H9 (cell line): ENCODE data around the gene METTL17. TPM values are rescaled to one million over a fixed set of nuclear protein-coding genes. Genes with fewer than 3 reads are reported as not detected.

Experiments used
- DNase-seq: peaks from one replicate; pipeline ENCODE4 v3.0.0-alpha.2; 2017
- H2AFZ ChIP-seq: one replicate; pipeline ENCODE4 v1.6.1; 2013; ENCODE audit warnings: mild to moderate bottlenecking, low read length, control low read depth, moderate library complexity
- H2AK5ac ChIP-seq: 2 replicates; pipeline ENCODE4 v1.6.1; 2013; ENCODE audit warnings: low read length, control low read depth, mixed read lengths; ENCODE audit not compliant: insufficient read length
- H2BK120ac ChIP-seq: one replicate; pipeline ENCODE4 v1.6.1; 2013; ENCODE audit warnings: low read depth, mild to moderate bottlenecking, low read length, control low read depth, inconsistent platforms; ENCODE audit not compliant: poor library complexity, severe bottlenecking
- H2BK12ac ChIP-seq: 2 replicates; pipeline ENCODE4 v1.6.1; 2013; ENCODE audit warnings: low read length, control low read depth, mixed read lengths, low read depth; ENCODE audit not compliant: insufficient read length
- H2BK15ac ChIP-seq: 2 replicates; pipeline ENCODE4 v1.6.1; 2013; ENCODE audit warnings: low read depth, low read length, control low read depth
- H2BK20ac ChIP-seq: one replicate; pipeline ENCODE4 v1.6.1; 2013; ENCODE audit warnings: low read depth, mild to moderate bottlenecking, low read length, control low read depth, inconsistent platforms; ENCODE audit not compliant: poor library complexity, severe bottlenecking
- H2BK5ac ChIP-seq: 2 replicates; pipeline ENCODE4 v1.6.1; 2013; ENCODE audit warnings: low read length, control low read depth, mixed read lengths; ENCODE audit not compliant: insufficient read length
- H3K14ac ChIP-seq: 2 replicates; pipeline ENCODE4 v1.6.1; 2013; ENCODE audit warnings: low read length, control low read depth; ENCODE audit not compliant: insufficient read depth
- H3K18ac ChIP-seq: 2 replicates; pipeline ENCODE4 v1.6.1; 2013; ENCODE audit warnings: low read depth, mild to moderate bottlenecking, mixed read lengths, low read length, control low read depth; ENCODE audit not compliant: insufficient read length
- H3K23ac ChIP-seq: 2 replicates; pipeline ENCODE4 v1.6.1; 2013; ENCODE audit warnings: low read length, control low read depth, mixed read lengths, low read depth; ENCODE audit not compliant: insufficient read length
- H3K23me2 ChIP-seq: 2 replicates; pipeline ENCODE4 v1.6.1; 2013; ENCODE audit warnings: low read depth, mild to moderate bottlenecking, mixed read lengths, low read length, control low read depth; ENCODE audit not compliant: insufficient read length, poor library complexity, severe bottlenecking
- H3K27ac ChIP-seq: 2 replicates; pipeline ENCODE4 v1.5.1; 2013; ENCODE audit warnings: low read length, control low read depth, mixed read lengths, low read depth; ENCODE audit not compliant: insufficient read length
- H3K27me3 ChIP-seq: 2 replicates; pipeline ENCODE4 v1.6.1; 2013; ENCODE audit warnings: low read length, control low read depth, inconsistent platforms; ENCODE audit not compliant: insufficient read depth
- H3K4ac ChIP-seq: 2 replicates; pipeline ENCODE4 v1.6.1; 2013; ENCODE audit warnings: low read depth, mild to moderate bottlenecking, control low read depth, inconsistent platforms, low read length, moderate library complexity
- H3K4me1 ChIP-seq: 2 replicates; pipeline ENCODE4 v1.6.1; 2013; ENCODE audit warnings: low read length, control low read depth, inconsistent platforms; ENCODE audit not compliant: insufficient read depth
- H3K4me2 ChIP-seq: 2 replicates; pipeline ENCODE4 v1.6.1; 2013; ENCODE audit warnings: low read length, control low read depth, mixed read lengths; ENCODE audit not compliant: insufficient read length, insufficient read depth
- H3K56ac ChIP-seq: 2 replicates; pipeline ENCODE4 v1.6.1; 2013; ENCODE audit warnings: low read depth, mild to moderate bottlenecking, mixed read lengths, low read length, control low read depth; ENCODE audit not compliant: insufficient read length
- H3K79me1 ChIP-seq: 2 replicates; pipeline ENCODE4 v1.6.1; 2013; ENCODE audit warnings: low read depth, mild to moderate bottlenecking, moderate library complexity, low read length, control low read depth, inconsistent platforms; ENCODE audit not compliant: insufficient read depth, poor library complexity, severe bottlenecking
- H3K79me2 ChIP-seq: 2 replicates; pipeline ENCODE4 v1.6.1; 2013; ENCODE audit warnings: low read length, control low read depth, inconsistent platforms; ENCODE audit not compliant: insufficient read depth
- H3K9ac ChIP-seq: 2 replicates; pipeline ENCODE4 v1.6.1; 2013; ENCODE audit warnings: low read length, control low read depth, mixed read lengths; ENCODE audit not compliant: insufficient read length; ENCODE audit errors: extremely low read depth
- H3K9me3 ChIP-seq: one replicate; pipeline ENCODE4 v1.6.1; 2013; ENCODE audit warnings: low read depth, low read length, inconsistent platforms; ENCODE audit not compliant: control insufficient read depth
- H3T11ph ChIP-seq: one replicate; pipeline ENCODE4 v1.6.1; 2013; ENCODE audit warnings: mild to moderate bottlenecking, low read length, control low read depth, inconsistent platforms
- H4K20me1 ChIP-seq: one replicate; pipeline ENCODE4 v1.6.1; 2013; ENCODE audit not compliant: control insufficient read depth, insufficient read length, insufficient read depth
- H4K5ac ChIP-seq: 2 replicates; pipeline ENCODE4 v1.6.1; 2013; ENCODE audit warnings: low read depth, mild to moderate bottlenecking, mixed read lengths, low read length, control low read depth; ENCODE audit not compliant: insufficient read length
- H4K8ac ChIP-seq: replicated peaks from 2 replicates; pipeline ENCODE4 v1.6.1; 2013; ENCODE audit warnings: low read length, control low read depth, mixed read lengths, low read depth; ENCODE audit not compliant: insufficient read length
- H4K91ac ChIP-seq: 2 replicates; pipeline ENCODE4 v1.6.1; 2013; ENCODE audit warnings: low read depth, mild to moderate bottlenecking, moderate library complexity, mixed read lengths, low read length, control low read depth; ENCODE audit not compliant: insufficient read length
- H3K27ac Mint-ChIP-seq, 3 experiments: 2 replicates in 2 of 3; 3 replicates in 1 of 3; pipeline ENCODE4 v1.8.0; 2020 to 2021; ENCODE audit warnings: mixed read lengths in 3 of 3, mild to moderate bottlenecking in 1 of 3, moderate library complexity in 1 of 3
- H3K27me3 Mint-ChIP-seq: 2 replicates; pipeline ENCODE4 v1.8.0; 2021; ENCODE audit warnings: low read depth, mild to moderate bottlenecking, moderate library complexity, mixed read lengths
- H3K36me3 Mint-ChIP-seq, 3 experiments: 2 replicates in 2 of 3; 3 replicates in 1 of 3; pipeline ENCODE4 v1.8.0; 2020 to 2021; ENCODE audit warnings: low read depth in 3 of 3, mixed read lengths in 3 of 3; ENCODE audit not compliant: insufficient read depth in 1 of 3
- H3K4me1 Mint-ChIP-seq, 2 experiments: 2 replicates each; pipeline ENCODE4 v1.8.0; 2020; ENCODE audit warnings: mixed read lengths in 2 of 2
- H3K4me3 Mint-ChIP-seq, 2 experiments: 2 replicates in 1 of 2; 3 replicates in 1 of 2; pipeline ENCODE4 v1.8.0; 2020 to 2021; ENCODE audit warnings: mild to moderate bottlenecking in 2 of 2, mixed read lengths in 2 of 2, moderate library complexity in 1 of 2
- H3K9me3 Mint-ChIP-seq, 2 experiments: 2 replicates in 1 of 2; 3 replicates in 1 of 2; pipeline ENCODE4 v1.8.0; 2020; ENCODE audit warnings: mild to moderate bottlenecking in 2 of 2, mixed read lengths in 2 of 2, moderate library complexity in 1 of 2
- CTCF ChIP-seq: fragments of 200-600 bp; sonication (generic); conservative IDR thresholded peaks from 3 replicates; pipeline ENCODE4 v1.8.0; 2021; ENCODE audit warnings: antibody characterized with exemption, mild to moderate bottlenecking
- WGBS: extraction: QIAGEN DNeasy Blood & Tissue Kit; methylation state at CpG from one replicate; pipeline ENCODE4 v1.1.7; 2013; ENCODE audit warnings: missing lambda C conversion rate, low lambda C conversion rate, mixed read lengths; ENCODE audit not compliant: insufficient read length; ENCODE audit errors: extremely low coverage; 5-methylcytosine and 5-hydroxymethylcytosine counted together
- total RNA-seq: library from RNA; stranded (reverse); gene quantifications from 2 replicates; pipeline ENCODE4 v1.2.1, GENCODE V29; 2021

The METTL17 gene
- total RNA-seq, 1 experiment from 2014 or later, result 81.4 TPM

GRCh38 chr14:20998139-20998538 lies 8.4 kb downstream of the METTL17 start:
- Histone ChIP-seq H2AK5ac (no peak overlapping the region), H3K79me2 (no peaks in the 10 kb centered on the region), H2BK12ac (no peak overlapping the region), H3K14ac (no peak overlapping the region), H3K79me1 (no peaks in the 10 kb centered on the region), H2BK120ac (no peak overlapping the region), H4K91ac (no peak overlapping the region), H3K23ac (no peak overlapping the region), H3T11ph (no peak overlapping the region), H4K5ac (no peak overlapping the region), H4K8ac (no peak overlapping the region), H3K27ac (no peak overlapping the region), H3K4me1 (no peaks in the 10 kb centered on the region), H2AFZ (no peak overlapping the region), H3K23me2 (no peaks in the 10 kb centered on the region), H2BK20ac (no peak overlapping the region), H3K4ac (no peak overlapping the region), H3K4me2 (no peak overlapping the region), H3K9ac (no peak overlapping the region), H2BK5ac (no peak overlapping the region), H3K27me3 (no peaks in the 10 kb centered on the region), H3K9me3 (no peaks in the 10 kb centered on the region), H2BK15ac (no peak overlapping the region), H3K18ac (no peak overlapping the region), H4K20me1 (no peaks in the 10 kb centered on the region), H3K56ac (no peak overlapping the region)
- Mint-ChIP-seq H3K4me3 (no peak overlapping the region), H3K27me3 (no peaks in the 10 kb centered on the region; the same call in 1 of the 2 replicates), H3K9me3 (no peaks in the 10 kb centered on the region), H3K4me1 (peaks cover 17 to 19% of the 10 kb centered on the region in 2 experiments), H3K36me3 (peaks cover 21 to 39% (median 34%) of the 10 kb centered on the region in 3 experiments; a peak in 6 of 7 replicates), H3K27ac (peak overlapping the region in 1 of 3 experiments; percentile 35; a peak in 1 of 7 replicates)
- WGBS, result no CpG with 5 or more reads among the region's 3 CpGs
- no peak for DNase-seq
- no peak for TF ChIP-seq CTCF
